ENCODE measurements around the gene TCF4.

TCF4 gene

GRCh38 chr18:55314031-55314430 lies 274.0 kb downstream of the TCF4 start:
- no peak for DNase-seq

- DNase-seq, result no peak
Measured at GRCh38 chr18:55310863-55311262, 277.1 kb downstream of the TCF4 start.

- DNase-seq, result no peak
Measured at GRCh38 chr18:55310044-55310676, 277.8 kb downstream of the TCF4 start.

- no peak for DNase-seq
Measured at GRCh38 chr18:55309249-55309648, 278.7 kb downstream of the TCF4 start.

- no peak for DNase-seq
Measured at GRCh38 chr18:55307505-55307904, 280.5 kb downstream of the TCF4 start.

- no peak for DNase-seq
Measured at GRCh38 chr18:55306359-55307024, 281.5 kb downstream of the TCF4 start.

- DNase-seq, result no peak
Measured at GRCh38 chr18:55302167-55302833, 285.7 kb downstream of the TCF4 start.

- DNase-seq, result no peak
Measured at GRCh38 chr18:55301824-55302166, 286.2 kb downstream of the TCF4 start.

- no peak for DNase-seq
Measured at GRCh38 chr18:55300936-55301531, 287.0 kb downstream of the TCF4 start.

GRCh38 chr18:55300421-55300935 lies 287.5 kb downstream of the TCF4 start:
- no peak for DNase-seq

- no peak for DNase-seq
Measured at GRCh38 chr18:55296778-55297177, 291.2 kb downstream of the TCF4 start.

GRCh38 chr18:55296115-55296514 lies 291.9 kb downstream of the TCF4 start:
- DNase-seq, result no peak

GRCh38 chr18:55290898-55291297 lies 297.1 kb downstream of the TCF4 start:
- DNase-seq, result no peak

GRCh38 chr18:55289775-55290174 lies 298.2 kb downstream of the TCF4 start:
- DNase-seq, result no peak

GRCh38 chr18:55289048-55289447 lies 298.9 kb downstream of the TCF4 start:
- DNase-seq, result no peak

GRCh38 chr18:55287935-55288868 lies 299.8 kb downstream of the TCF4 start:
- DNase-seq, result no peak

GRCh38 chr18:55287149-55287806 lies 300.7 kb downstream of the TCF4 start:
- no peak for DNase-seq

GRCh38 chr18:55286257-55286825 lies 301.7 kb downstream of the TCF4 start:
- DNase-seq, result no peak

- DNase-seq, result no peak
Measured at GRCh38 chr18:55284614-55285013, 303.4 kb downstream of the TCF4 start.

- no peak for DNase-seq
Measured at GRCh38 chr18:55283309-55283708, 304.7 kb downstream of the TCF4 start.

GRCh38 chr18:55280503-55280902 lies 307.5 kb downstream of the TCF4 start:
- no peak for DNase-seq
